ENCODE measurements around the gene ZNF784.

The ZNF784 gene

GRCh38 chr19:55656988-55657747 is 32.8 kb upstream of the ZNF784 start:
- DNase-seq (ENCODE audit: low spot score): no peak
- no peak for TF ChIP-seq CTCF (IDR thresholded peaks at IDR 0.05; ENCODE audit: borderline replicate concordance, control extremely low read depth, extremely low read depth, insufficient read depth, missing control alignments)
- in situ Hi-C loops (cut with MboI; ENCODE audit: low sequenced_read_pairs, unreplicated experiment): no loop called here

- DNase-seq (ENCODE audit: low spot score): no peak
- in situ Hi-C loops (cut with MboI; ENCODE audit: low sequenced_read_pairs, unreplicated experiment): no loop called here
- no peak for TF ChIP-seq CTCF (IDR thresholded peaks at IDR 0.05; ENCODE audit: borderline replicate concordance, control extremely low read depth, extremely low read depth, insufficient read depth, missing control alignments)
Measured at GRCh38 chr19:55656552-55656951, 32.2 kb upstream of the ZNF784 start.

GRCh38 chr19:55655648-55656040 is 31.3 kb upstream of the ZNF784 start:
- no peak for TF ChIP-seq CTCF (IDR thresholded peaks at IDR 0.05; ENCODE audit: borderline replicate concordance, control extremely low read depth, extremely low read depth, insufficient read depth, missing control alignments)
- DNase-seq (ENCODE audit: low spot score): no peak
- in situ Hi-C loops (cut with MboI; ENCODE audit: low sequenced_read_pairs, unreplicated experiment): no loop called here

GRCh38 chr19:55654868-55655647 is 30.7 kb upstream of the ZNF784 start, which contains the start of gene U2AF2:
Gene U2AF2, plus strand, starts transcription at chr19:55655035. Its CDS starts 70 bp downstream, at chr19:55655105.
- in situ Hi-C loops (cut with MboI; ENCODE audit: low sequenced_read_pairs, unreplicated experiment): no loop called here
- DNase-seq (ENCODE audit: low spot score): peak; percentile 97
- TF ChIP-seq CTCF (IDR thresholded peaks at IDR 0.05; ENCODE audit: borderline replicate concordance, control extremely low read depth, extremely low read depth, insufficient read depth, missing control alignments): no peak

- in situ Hi-C loops (cut with MboI; ENCODE audit: low sequenced_read_pairs, unreplicated experiment): no loop called here
- DNase-seq (ENCODE audit: low spot score): peak; percentile 94
- TF ChIP-seq CTCF (IDR thresholded peaks at IDR 0.05; ENCODE audit: borderline replicate concordance, control extremely low read depth, extremely low read depth, insufficient read depth, missing control alignments): no peak
Measured at GRCh38 chr19:55654323-55654867, 30.0 kb upstream of the ZNF784 start.

GRCh38 chr19:55653651-55654322 is 29.4 kb upstream of the ZNF784 start:
- in situ Hi-C loops (cut with MboI; ENCODE audit: low sequenced_read_pairs, unreplicated experiment): no loop called here
- TF ChIP-seq CTCF (IDR thresholded peaks at IDR 0.05; ENCODE audit: borderline replicate concordance, control extremely low read depth, extremely low read depth, insufficient read depth, missing control alignments): peak; percentile 100
- peak; percentile 92 for DNase-seq (ENCODE audit: low spot score)
